ENCODE data around the gene EGFR. TPM values are rescaled to one million over a fixed set of nuclear protein-coding genes. Genes with fewer than 3 reads are reported as not detected.

EGFR gene
- polyA plus RNA-seq, 2 of the 4 experiments (the other 2 are of a cell fraction) = 59.5 to 63.8 TPM

- Histone ChIP-seq H3K9me3 (no peaks in the 10 kb centered on the region), H3K4me3 (no peak overlapping the region), H3K4me1 (no peaks in the 10 kb centered on the region), H3K27ac (no peak overlapping the region), H3K4me2 (no peak overlapping the region)
- CTCF ChIA-PET = interaction anchor here (1.6 to 1.8 kb wide), 2 partner anchors 11 to 389 kb away, joined by 4 to 7 read pairs; no protein-coding TSS in a partner anchor
- POLR2A ChIA-PET = no interaction called here
- TF ChIP-seq HEYL (CRISPR knock-in tag; IDR thresholded peaks at IDR 0.05) (no peak), MAX (IDR thresholded peaks at IDR 0.05) (no peak), JUN (IDR thresholded peaks at IDR 0.05) (no peak), EHF (CRISPR knock-in tag; IDR thresholded peaks at IDR 0.05) (no peak), SMC3 (IDR thresholded peaks at IDR 0.05) (no peak), HES2 (IDR thresholded peaks at IDR 0.05) (no peak), ZC3H11A (IDR thresholded peaks at IDR 0.05) (no peak), ZFP36 (IDR thresholded peaks at IDR 0.05; ENCODE audit: borderline replicate concordance, partially characterized antibody) (no peak), HDAC2 (IDR thresholded peaks at IDR 0.05) (no peak), RARB (CRISPR knock-in tag; IDR thresholded peaks at IDR 0.05) (no peak), ZNF302 (CRISPR knock-in tag; IDR thresholded peaks at IDR 0.05) (no peak), BHLHE40 (IDR thresholded peaks at IDR 0.05; ENCODE audit: low read depth, low read length) (no peak), FOXS1 (CRISPR knock-in tag; IDR thresholded peaks at IDR 0.05) (no peak), HOXB13 (CRISPR knock-in tag; IDR thresholded peaks at IDR 0.05; ENCODE audit: low read depth) (no peak), TP53 (CRISPR knock-in tag; IDR thresholded peaks at IDR 0.05) (no peak), HOXB5 (CRISPR knock-in tag; IDR thresholded peaks at IDR 0.05) (no peak)
- ATAC-seq = no peak
- DNase-seq (ENCODE audit: low read depth in 1 of 2, low spot score in 1 of 2) = no peak
- WGBS (ENCODE audit: missing lambda C conversion rate) = 83% methylated on average over 3 of the region's 3 CpGs
- FAIRE-seq = no peak
These were observed 143.7 kb downstream of the EGFR start for GRCh38 chr7:55162476-55162875.

GRCh38 chr7:55163733-55164132, 144.9 kb downstream of the EGFR start:
- ChIA-PET CTCF (interaction anchor here (0.8 to 1.8 kb wide), 4 partner anchors 9 to 390 kb away, joined by 3 to 7 read pairs (median 4); no protein-coding TSS in a partner anchor), POLR2A (no interaction called here)
- TF ChIP-seq SMC3 (IDR thresholded peaks at IDR 0.05) (no peak), CBX2 (IDR thresholded peaks at IDR 0.05; ENCODE audit: borderline replicate concordance, low read depth) (no peak), HDAC2 (IDR thresholded peaks at IDR 0.05) (no peak), EHMT2 (IDR thresholded peaks at IDR 0.05; ENCODE audit: low read depth) (no peak), RAD21 (conservative IDR thresholded peaks at IDR 0.05 in 1 of 2, IDR thresholded peaks at IDR 0.05 in 1 of 2) (no peak), HOXB13 (CRISPR knock-in tag; IDR thresholded peaks at IDR 0.05; ENCODE audit: low read depth) (no peak), HOXB5 (CRISPR knock-in tag; IDR thresholded peaks at IDR 0.05) (no peak), TFCP2L1 (CRISPR knock-in tag; IDR thresholded peaks at IDR 0.05) (no peak), CHD4 (IDR thresholded peaks at IDR 0.05; ENCODE audit: borderline replicate concordance) (no peak), ZSCAN20 (CRISPR knock-in tag; IDR thresholded peaks at IDR 0.05) (no peak)
- WGBS (ENCODE audit: missing lambda C conversion rate) = 97% methylated on average over 11 of the region's 11 CpGs
- Histone ChIP-seq H3K27ac (no peak overlapping the region), H3K4me1 (no peaks in the 10 kb centered on the region), H3K9me3 (no peaks in the 10 kb centered on the region), H3K4me2 (no peak overlapping the region), H3K4me3 (no peak overlapping the region)
- FAIRE-seq (no peak), DNase-seq (ENCODE audit: low read depth in 1 of 2, low spot score in 1 of 2) (no peak), ATAC-seq (no peak)

GRCh38 chr7:55164527-55164926, 145.7 kb downstream of the EGFR start:
- ChIA-PET CTCF (no interaction called here), POLR2A (no interaction called here)
- Histone ChIP-seq H3K4me2 (no peak overlapping the region), H3K9me3 (no peaks in the 10 kb centered on the region), H3K4me1 (no peaks in the 10 kb centered on the region), H3K4me3 (no peak overlapping the region), H3K27ac (no peak overlapping the region)
- FAIRE-seq (no peak), DNase-seq (ENCODE audit: low read depth in 1 of 2, low spot score in 1 of 2) (no peak), ATAC-seq (no peak)
- WGBS (ENCODE audit: missing lambda C conversion rate) = 98% methylated on average over 2 of the region's 2 CpGs
- TF ChIP-seq ATOH8 (CRISPR knock-in tag; IDR thresholded peaks at IDR 0.05; ENCODE audit: low read depth) = no peak
- no peak for TF ChIP-seq TP53 (CRISPR knock-in tag; IDR thresholded peaks at IDR 0.05)
- no peak for TF ChIP-seq ESRRA (IDR thresholded peaks at IDR 0.05; ENCODE audit: borderline replicate concordance, low read length)
- no peak for TF ChIP-seq RCOR1 (IDR thresholded peaks at IDR 0.05; ENCODE audit: low read depth, low read length)
- no peak for TF ChIP-seq CBX8 (IDR thresholded peaks at IDR 0.05)
- no peak for TF ChIP-seq HES2 (IDR thresholded peaks at IDR 0.05)
- no peak for TF ChIP-seq MAZ (IDR thresholded peaks at IDR 0.05; ENCODE audit: borderline replicate concordance, low read depth, low read length)
- no peak for TF ChIP-seq FOSB (CRISPR knock-in tag; IDR thresholded peaks at IDR 0.05)
- TF ChIP-seq CHD2 (IDR thresholded peaks at IDR 0.05; ENCODE audit: low read length, partially characterized antibody) = no peak

All from A549 (cell line).